AG09319 (cell line): ENCODE data around the gene TLE5.
"Not testable (repeated sequence)": the region's sequence is repeated elsewhere in the genome, so short reads cannot be mapped to it uniquely, and the experiment has no call there.

Source experiments
- DNase-seq: peaks from one replicate; pipeline ENCODE4 v3.0.0-alpha.2; 2010; ENCODE audit warnings: low read depth; ENCODE audit errors: extremely low read depth
- CTCF ChIP-seq: IDR thresholded peaks from 2 replicates; pipeline ENCODE4 v1.5.1; 2011; ENCODE audit warnings: low read depth, mild to moderate bottlenecking, inconsistent platforms, low read length, moderate library complexity

TLE5 gene

GRCh38 chr19:3015126-3016057, 46.9 kb downstream of the TLE5 start:
- no peak for TF ChIP-seq CTCF

DNA sequence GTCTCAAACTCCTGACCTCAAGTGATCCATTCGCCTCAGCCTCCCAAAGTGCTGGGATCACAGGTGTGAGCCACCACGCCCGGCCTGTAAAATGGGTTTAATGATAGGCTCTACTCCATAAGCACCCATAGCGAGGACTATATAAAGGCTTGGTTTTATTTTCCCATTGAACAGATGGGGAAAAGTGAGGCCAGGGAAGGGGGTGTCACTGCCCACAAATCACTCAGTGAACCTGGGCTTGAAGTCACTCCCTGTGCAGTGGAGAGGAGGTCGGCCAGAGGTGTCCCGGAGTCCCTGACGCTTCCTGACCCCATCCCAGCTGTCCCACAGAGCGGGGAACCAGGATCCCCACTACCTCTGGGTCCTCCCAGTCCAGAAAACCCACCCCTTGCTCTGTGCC, 48.2 kb downstream of the TLE5 start:
- TF ChIP-seq CTCF = no peak
- DNase-seq = no peak

More at GRCh38 chr19:3015126-3016057, 46.9 kb downstream of the TLE5 start:
- DNase-seq = no peak

DNA sequence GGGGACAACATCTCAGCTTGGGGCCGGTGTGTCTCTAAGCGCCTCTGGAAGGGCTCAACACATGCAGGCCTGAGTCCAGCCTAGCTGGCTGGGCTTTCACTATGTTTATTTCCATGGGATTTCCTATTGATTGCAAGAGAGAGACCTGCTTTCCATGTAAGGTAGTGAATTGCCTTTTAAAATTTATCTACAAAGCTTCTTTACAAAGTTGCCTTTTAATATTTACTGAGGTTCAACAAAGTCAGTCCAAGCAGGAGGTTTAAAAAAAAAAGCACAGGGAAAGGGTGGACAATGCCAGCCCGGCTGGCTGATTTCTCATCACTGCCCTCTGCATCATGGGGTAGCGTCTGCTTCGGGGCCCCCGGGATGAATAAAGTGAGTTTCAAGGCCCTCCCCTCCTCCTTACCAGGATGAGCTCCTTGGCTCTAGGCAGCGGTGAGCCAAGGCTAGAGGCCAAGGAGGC, 49.0 kb downstream of the TLE5 start:
- TF ChIP-seq CTCF = no peak
- no peak for DNase-seq

GRCh38 chr19:3012621-3013262, 49.6 kb downstream of the TLE5 start:
- no peak for TF ChIP-seq CTCF
- DNase-seq = no peak

DNA sequence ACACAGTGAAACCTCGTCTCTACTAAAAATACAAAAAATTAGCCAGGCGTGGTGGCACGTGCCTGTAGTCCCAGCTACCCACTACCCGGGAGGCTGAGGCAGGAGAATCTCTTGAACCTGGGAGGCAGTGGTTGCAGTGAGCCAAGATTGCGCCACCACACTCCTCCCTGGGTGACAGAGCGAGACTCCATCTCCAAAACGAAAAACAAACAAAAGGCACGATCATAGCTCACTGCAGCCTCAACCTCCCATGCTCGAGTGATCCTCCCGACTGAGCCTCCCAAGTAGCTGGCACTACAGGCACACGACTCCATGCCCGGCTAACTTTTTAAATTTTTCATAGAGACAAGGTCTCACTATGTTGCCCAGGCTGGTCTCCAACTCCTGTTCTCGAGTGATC, 50.2 kb downstream of the TLE5 start:
- DNase-seq = not testable (repeated sequence)

- DNase-seq = no peak
- no peak for TF ChIP-seq CTCF
These were observed 51.4 kb downstream of the TLE5 start for GRCh38 chr19:3010871-3011270.

DNA sequence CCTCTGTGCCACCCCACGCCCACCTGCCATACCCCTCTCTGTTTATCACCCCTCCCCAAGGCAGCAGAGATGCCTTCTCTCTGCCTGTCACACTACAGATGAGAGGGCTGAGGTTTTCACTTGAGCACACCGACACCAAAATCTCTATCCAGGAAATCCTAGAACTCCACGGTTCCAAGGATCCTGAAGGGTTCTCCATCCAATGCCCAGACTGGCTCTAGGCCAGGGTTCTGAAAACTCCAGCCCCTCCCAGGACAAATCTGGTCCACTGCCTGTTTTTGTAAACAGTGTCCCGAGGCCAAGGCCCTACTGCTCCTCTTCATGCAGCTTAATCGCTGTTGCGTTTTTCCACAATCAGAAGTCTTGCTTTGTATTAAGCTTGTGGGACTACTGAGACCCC, 53.3 kb downstream of the TLE5 start:
- no peak for TF ChIP-seq CTCF
- no peak for DNase-seq
